Measurements from ENCODE around the gene SQSTM1. TPM values are rescaled to one million over a fixed set of nuclear protein-coding genes. Genes with fewer than 3 reads are reported as not detected.

The SQSTM1 gene
- total RNA-seq, 2 experiments from 2014 or later, result 58.5 to 81.1 TPM

GRCh38 chr5:179841621-179842020 lies 20.9 kb downstream of the SQSTM1 start:
- ChIA-PET POLR2A (no interaction called here), CTCF (ENCODE audit: unreplicated experiment) (no interaction called here)
- intact Hi-C loops (cut with micrococcal nuclease; ENCODE audit: unreplicated experiment), result no loop called here
- Histone ChIP-seq H3K79me2 (ENCODE audit: insufficient read depth, low read depth, low read length) (no peaks in the 10 kb centered on the region), H3K4me1 (ENCODE audit: insufficient read depth, low read length, poor library complexity, severe bottlenecking) (no peaks in the 10 kb centered on the region), H3K4me3 (ENCODE audit: low read depth, low read length, poor library complexity, severe bottlenecking) (no peak overlapping the region), H3K4me2 (ENCODE audit: low read length) (no peak overlapping the region), H2AFZ (ENCODE audit: low read length) (no peak overlapping the region), H3K9me3 (ENCODE audit: low read length) (peaks cover 8% of the 10 kb centered on the region; the same call in 1 of the 2 replicates), H3K27ac (ENCODE audit: low read depth, low read length, poor library complexity, severe bottlenecking) (no peak overlapping the region), H3K36me3 (ENCODE audit: insufficient read depth, low read length) (peaks cover 90% of the 10 kb centered on the region), H4K20me1 (ENCODE audit: insufficient read depth, low read length) (no peaks in the 10 kb centered on the region), H3K9me2 (ENCODE audit: insufficient read depth, low read length) (no peaks in the 10 kb centered on the region)
- TF ChIP-seq CTCF (conservative IDR thresholded peaks at IDR 0.05; ENCODE audit: low read length) (no peak), EZH2phosphoT487 (IDR thresholded peaks at IDR 0.05; ENCODE audit: borderline replicate concordance, low read depth, low read length) (no peak)
- no peak for DNase-seq (ENCODE audit: low spot score)
- no TSS peak for BruUV-seq (replicated peaks)

- Histone ChIP-seq H3K79me2 (ENCODE audit: insufficient read depth, low read depth, low read length) (peaks cover 35% of the 10 kb centered on the region; the same call in 1 of the 2 replicates), H3K4me2 (ENCODE audit: low read length) (peak overlapping the region; percentile 78), H3K9me3 (ENCODE audit: low read length) (no peaks in the 10 kb centered on the region), H3K36me3 (ENCODE audit: insufficient read depth, low read length) (peaks cover 56% of the 10 kb centered on the region), H2AFZ (ENCODE audit: low read length) (peak overlapping the region; percentile 45; the same call in 1 of the 2 replicates), H3K4me3 (ENCODE audit: low read depth, low read length, poor library complexity, severe bottlenecking) (peak overlapping the region; percentile 51), H3K9me2 (ENCODE audit: insufficient read depth, low read length) (no peaks in the 10 kb centered on the region), H3K27ac (ENCODE audit: low read depth, low read length, poor library complexity, severe bottlenecking) (peak overlapping the region; percentile 86), H4K20me1 (ENCODE audit: insufficient read depth, low read length) (no peaks in the 10 kb centered on the region), H3K4me1 (ENCODE audit: insufficient read depth, low read length, poor library complexity, severe bottlenecking) (peaks cover 38% of the 10 kb centered on the region)
- TF ChIP-seq CTCF (conservative IDR thresholded peaks at IDR 0.05; ENCODE audit: low read length) (no peak), EZH2phosphoT487 (IDR thresholded peaks at IDR 0.05; ENCODE audit: borderline replicate concordance, low read depth, low read length) (no peak)
- peak; percentile 84 for DNase-seq (ENCODE audit: low spot score)
- ChIA-PET CTCF (ENCODE audit: unreplicated experiment) (no interaction called here), POLR2A (interaction anchor here (0.6 to 1.0 kb wide), 2 partner anchors 14 to 40 kb away, joined by 4 to 7 read pairs; no protein-coding TSS in a partner anchor)
- BruUV-seq (replicated peaks), result no TSS peak
- intact Hi-C loops (cut with micrococcal nuclease; ENCODE audit: unreplicated experiment), result loop anchor here (2.0 kb wide), 1 partner anchor 46 kb away; the partner anchor contains the start of gene MGAT4B
Measured at GRCh38 chr5:179852993-179853547, 32.4 kb downstream of the SQSTM1 start.

- no peak for DNase-seq (ENCODE audit: low spot score)
- Histone ChIP-seq H3K9me3 (ENCODE audit: low read length) (no peaks in the 10 kb centered on the region), H3K27ac (ENCODE audit: low read depth, low read length, poor library complexity, severe bottlenecking) (no peak overlapping the region), H3K4me3 (ENCODE audit: low read depth, low read length, poor library complexity, severe bottlenecking) (no peak overlapping the region), H3K4me2 (ENCODE audit: low read length) (peak overlapping the region; percentile 10), H4K20me1 (ENCODE audit: insufficient read depth, low read length) (no peaks in the 10 kb centered on the region), H3K36me3 (ENCODE audit: insufficient read depth, low read length) (peaks cover 45% of the 10 kb centered on the region), H3K4me1 (ENCODE audit: insufficient read depth, low read length, poor library complexity, severe bottlenecking) (peaks cover 39% of the 10 kb centered on the region), H3K79me2 (ENCODE audit: insufficient read depth, low read depth, low read length) (peaks cover 35% of the 10 kb centered on the region; the same call in 1 of the 2 replicates), H3K9me2 (ENCODE audit: insufficient read depth, low read length) (no peaks in the 10 kb centered on the region), H2AFZ (ENCODE audit: low read length) (no peak overlapping the region)
- BruUV-seq (replicated peaks), result no TSS peak
- intact Hi-C loops (cut with micrococcal nuclease; ENCODE audit: unreplicated experiment), result no loop called here
- CTCF ChIA-PET (ENCODE audit: unreplicated experiment), result interaction anchor here (0.5 kb wide), 1 partner anchor 43 kb away, joined by 7 read pairs; no protein-coding TSS in a partner anchor
- POLR2A ChIA-PET, result interaction anchor here (0.9 to 1.5 kb wide), 2 partner anchors 32 to 157 kb away, joined by 3 to 5 read pairs; no protein-coding TSS in a partner anchor
- TF ChIP-seq CTCF (conservative IDR thresholded peaks at IDR 0.05; ENCODE audit: low read length) (no peak), EZH2phosphoT487 (IDR thresholded peaks at IDR 0.05; ENCODE audit: borderline replicate concordance, low read depth, low read length) (no peak)
Measured at GRCh38 chr5:179854356-179854755, 33.7 kb downstream of the SQSTM1 start.

All from OCI-LY7 (cell line).